H1 (cell line): ENCODE data around the gene TBC1D2. TPM values are rescaled to one million over a fixed set of nuclear protein-coding genes. Genes with fewer than 3 reads are reported as not detected.

Experiments used
- CTCF ChIA-PET: fragments of 300-600 bp; sonication (Branson Sonifier 250); formaldehyde crosslinking; loops from one replicate; lab custom pipeline; 2021; ENCODE audit not compliant: partially characterized antibody; lab: Charles Lee
- POLR2A ChIA-PET: fragments of 300-600 bp; sonication (Branson Sonifier 250); formaldehyde crosslinking; loops from one replicate; lab custom pipeline; 2021; ENCODE audit warnings: inconsistent platforms; ENCODE audit not compliant: partially characterized antibody; lab: Charles Lee
- DNase-seq, 2 experiments: peaks; one replicate each; pipeline versions ENCODE4 v3.0.0 to v3.0.0-alpha.2; 2010 to 2022; ENCODE audit warnings: low spot score in 2 of 2, low read depth in 1 of 2, mixed read lengths in 1 of 2
- FAIRE-seq: peaks from 2 replicates; lab custom pipeline; 2011; peaks lifted over from hg19 to GRCh38; lab: Jason Lieb, UNC
- H2AFZ ChIP-seq: 2 replicates; pipeline ENCODE4 v1.8.1; 2012; ENCODE audit warnings: low read length, inconsistent platforms
- H2AK5ac ChIP-seq: 2 replicates; pipeline ENCODE4 v1.6.1; 2013; ENCODE audit warnings: low read depth, low read length
- H2BK120ac ChIP-seq: replicated peaks from 2 replicates; pipeline ENCODE3; 2013; ENCODE audit warnings: low read depth, low read length, inconsistent platforms
- H2BK12ac ChIP-seq: 2 replicates; pipeline ENCODE4 v1.6.1; 2013; ENCODE audit warnings: low read depth, low read length
- H2BK15ac ChIP-seq: 2 replicates; pipeline ENCODE4 v1.6.1; 2013; ENCODE audit warnings: low read length
- H2BK20ac ChIP-seq: 2 replicates; pipeline ENCODE4 v1.6.1; 2013; ENCODE audit warnings: low read length
- H2BK5ac ChIP-seq: 2 replicates; pipeline ENCODE4 v1.6.1; 2013; ENCODE audit warnings: low read depth, low read length
- H3K14ac ChIP-seq: 2 replicates; pipeline ENCODE4 v1.6.1; 2013; ENCODE audit warnings: inconsistent platforms; ENCODE audit not compliant: insufficient read length
- H3K18ac ChIP-seq: 2 replicates; pipeline ENCODE4 v1.6.1; 2013; ENCODE audit warnings: low read length; ENCODE audit errors: extremely low read depth
- H3K23ac ChIP-seq: 2 replicates; pipeline ENCODE4 v1.6.1; 2013; ENCODE audit warnings: inconsistent platforms; ENCODE audit not compliant: insufficient read length
- H3K23me2 ChIP-seq: 2 replicates; pipeline ENCODE4 v1.6.1; 2013; ENCODE audit warnings: low read depth, low read length
- H3K27ac ChIP-seq: 2 replicates; pipeline ENCODE4 v1.6.1; 2011; ENCODE audit warnings: low read depth, low read length, inconsistent platforms
- H3K27me3 ChIP-seq, 4 experiments: replicated peaks in 1 of 4; 1 replicate in 1 of 4; 2 replicates in 3 of 4; pipeline versions ENCODE4 v1.6.1 to v1.8.1; 2011 to 2013; ENCODE audit warnings: low read length in 3 of 4, mild to moderate bottlenecking in 3 of 4, inconsistent platforms in 2 of 4, mixed read lengths in 2 of 4, moderate library complexity in 1 of 4; ENCODE audit not compliant: control insufficient read depth in 3 of 4, insufficient read depth in 3 of 4; ENCODE audit errors: extremely low read depth in 1 of 4
- H3K36me3 ChIP-seq, 4 experiments: 2 replicates each; pipeline versions ENCODE4 v1.6.1 to v1.8.1; 2011 to 2013; ENCODE audit warnings: mild to moderate bottlenecking in 4 of 4, low read length in 3 of 4, moderate library complexity in 2 of 4, control low read depth in 1 of 4, inconsistent platforms in 1 of 4; ENCODE audit not compliant: insufficient read depth in 4 of 4, control insufficient read depth in 2 of 4
- H3K4ac ChIP-seq: replicated peaks from 2 replicates; pipeline ENCODE3; 2013; ENCODE audit warnings: low read length, low read depth, mixed read lengths, inconsistent platforms; ENCODE audit not compliant: insufficient read length
- H3K4me1 ChIP-seq, 4 experiments: replicated peaks in 1 of 4; 1 replicate in 1 of 4; 2 replicates in 3 of 4; pipeline versions ENCODE4 v1.6.1 to v1.8.1; 2011 to 2013; ENCODE audit warnings: low read length in 3 of 4, inconsistent platforms in 2 of 4, mixed read lengths in 1 of 4; ENCODE audit not compliant: insufficient read depth in 4 of 4, control insufficient read depth in 3 of 4
- H3K4me2 ChIP-seq, 2 experiments: 2 replicates each; pipeline versions ENCODE4 v1.6.1 to v1.8.1; 2011 to 2013; ENCODE audit warnings: low read depth in 2 of 2, low read length in 2 of 2, control low read depth in 1 of 2, inconsistent platforms in 1 of 2, mild to moderate bottlenecking in 1 of 2; ENCODE audit not compliant: insufficient read depth in 1 of 2
- H3K4me3 ChIP-seq, 4 experiments: fragments of 200-600, 300-600 bp in 1 of 4; sonication (generic), shearing (Covaris generic), sonication (Bioruptor Twin) in 1 of 4; 2 replicates each; pipeline versions ENCODE4 v1.5.1 to v1.8.1; 2011 to 2016; ENCODE audit warnings: low read length in 4 of 4, low read depth in 3 of 4, control low read depth in 2 of 4, inconsistent platforms in 2 of 4, mild to moderate bottlenecking in 2 of 4, mixed read lengths in 1 of 4, moderate library complexity in 1 of 4; ENCODE audit not compliant: insufficient read depth in 2 of 4; ENCODE audit errors: extremely low read depth in 1 of 4
- H3K56ac ChIP-seq: replicated peaks from 2 replicates; pipeline ENCODE3; 2013; ENCODE audit warnings: low read depth, mild to moderate bottlenecking, mixed read lengths, low read length, inconsistent platforms; ENCODE audit not compliant: insufficient read length
- H3K79me1 ChIP-seq: 2 replicates; pipeline ENCODE4 v1.6.1; 2013; ENCODE audit warnings: low read depth, low read length, control low read depth
- H3K79me2 ChIP-seq, 2 experiments: 2 replicates each; pipeline versions ENCODE4 v1.6.1 to v1.8.1; 2012 to 2013; ENCODE audit warnings: low read length in 2 of 2, mild to moderate bottlenecking in 2 of 2, inconsistent platforms in 1 of 2; ENCODE audit not compliant: insufficient read depth in 2 of 2, control insufficient read depth in 1 of 2
- H3K9ac ChIP-seq, 4 experiments: replicated peaks in 1 of 4; 1 replicate in 1 of 4; 2 replicates in 3 of 4; pipeline versions ENCODE4 v1.6.1 to v1.8.1; 2011 to 2013; ENCODE audit warnings: low read depth in 3 of 4, low read length in 3 of 4, control low read depth in 2 of 4, mild to moderate bottlenecking in 2 of 4, moderate library complexity in 2 of 4, inconsistent platforms in 1 of 4; ENCODE audit errors: extremely low read depth in 1 of 4
- H3K9me3 ChIP-seq, 2 experiments: 2 replicates each; pipeline versions ENCODE4 v1.6.1 to v1.8.1; 2012 to 2013; ENCODE audit warnings: mild to moderate bottlenecking in 2 of 2, moderate library complexity in 2 of 2, control low read depth in 1 of 2, inconsistent platforms in 1 of 2, low read depth in 1 of 2, low read length in 1 of 2, mixed read lengths in 1 of 2; ENCODE audit not compliant: insufficient read depth in 2 of 2
- H4K20me1 ChIP-seq, 2 experiments: replicated peaks in 1 of 2; 2 replicates each; pipeline versions ENCODE3 to v1.8.1; 2011 to 2013; ENCODE audit warnings: inconsistent platforms in 2 of 2, low read length in 2 of 2, mild to moderate bottlenecking in 1 of 2; ENCODE audit not compliant: insufficient read depth in 2 of 2, control insufficient read depth in 1 of 2
- H4K5ac ChIP-seq: 2 replicates; pipeline ENCODE4 v1.6.1; 2013; ENCODE audit warnings: low read length, low read depth, mixed read lengths, inconsistent platforms; ENCODE audit not compliant: insufficient read length
- H4K8ac ChIP-seq: 2 replicates; pipeline ENCODE4 v1.8.0; 2013; ENCODE audit warnings: mild to moderate bottlenecking, moderate library complexity, low read length, inconsistent platforms; ENCODE audit not compliant: insufficient read depth; ENCODE audit errors: extremely low read depth
- H4K91ac ChIP-seq: replicated peaks from 2 replicates; pipeline ENCODE3; 2013; ENCODE audit warnings: low read length, mixed read lengths, inconsistent platforms; ENCODE audit not compliant: insufficient read length
- EP300 ChIP-seq, 2 experiments: IDR thresholded peaks; 1 replicate in 1 of 2; 2 replicates in 1 of 2; pipeline ENCODE4 v1.6.1; 2011 to 2012; ENCODE audit warnings: low read depth in 2 of 2, low read length in 2 of 2, mild to moderate bottlenecking in 2 of 2, borderline replicate concordance in 1 of 2, inconsistent platforms in 1 of 2, moderate library complexity in 1 of 2
- FOSL1 ChIP-seq: IDR thresholded peaks from 2 replicates; pipeline ENCODE4 v1.6.1; 2011; ENCODE audit warnings: mild to moderate bottlenecking, low read depth, low read length, moderate library complexity; ENCODE audit not compliant: insufficient read depth
- SIN3A ChIP-seq, 2 experiments: IDR thresholded peaks in 1 of 2; conservative IDR thresholded peaks in 1 of 2; 2 replicates each; pipeline ENCODE4 v1.6.1; 2011 to 2012; ENCODE audit warnings: low read length in 2 of 2, improper control_type of control experiment in 1 of 2, low read depth in 1 of 2, mild to moderate bottlenecking in 1 of 2
- SRF ChIP-seq: IDR thresholded peaks from 2 replicates; pipeline ENCODE4 v1.6.1; 2011; ENCODE audit warnings: mild to moderate bottlenecking, low read depth, low read length, moderate library complexity
- TEAD4 ChIP-seq: IDR thresholded peaks from 2 replicates; pipeline ENCODE4 v1.6.1; 2012; ENCODE audit warnings: low read depth, low read length, inconsistent platforms, mixed read lengths
- WGBS, 2 experiments: shearing (Covaris generic) in 1 of 2; methylation state at CpG; one replicate each; pipeline versions ENCODE4 v1.1.6 to v1.1.7; 2013 to 2015; ENCODE audit warnings: low lambda C conversion rate in 2 of 2, mixed read lengths in 2 of 2, inconsistent platforms in 1 of 2, low coverage in 1 of 2, missing lambda C conversion rate in 1 of 2; ENCODE audit not compliant: insufficient replicate concordance in 2 of 2, insufficient coverage in 1 of 2, insufficient read length in 1 of 2; ENCODE audit errors: extremely low coverage in 1 of 2, missing lambda C conversion rate in 1 of 2; 5-methylcytosine and 5-hydroxymethylcytosine counted together
- polyA plus RNA-seq, 7 experiments: library from polyadenylated mRNA; depleted of rRNA in 3 of 7; stranded (reverse) in 5 of 7; unstranded in 2 of 7; fragments of >200 nt in 5 of 7; fragments of 200-250 nt in 2 of 7; gene quantifications; 1 replicate in 5 of 7; 2 replicates in 1 of 7; 4 replicates in 1 of 7; pipeline versions ENCODE4 v1.2.1 to v1.2.3, GENCODE V29; 2011 to 2013; ENCODE audit warnings: missing spikeins in 2 of 7, mixed read lengths in 2 of 7
- total RNA-seq: library from RNA; stranded (reverse); fragmentation: NEBNext Ultra II Directional; extraction: Animal tissue kit (Norgen Biotek cat#: 25700); gene quantifications from 2 replicates; pipeline ENCODE4 v1.2.1, GENCODE V29; 2021

Gene TBC1D2
- total and polyA plus RNA-seq, 2 of the 8 experiments (the other 6 are each of a cell fraction or from before 2014, with no cell fraction given) = 7.4 TPM

DNA sequence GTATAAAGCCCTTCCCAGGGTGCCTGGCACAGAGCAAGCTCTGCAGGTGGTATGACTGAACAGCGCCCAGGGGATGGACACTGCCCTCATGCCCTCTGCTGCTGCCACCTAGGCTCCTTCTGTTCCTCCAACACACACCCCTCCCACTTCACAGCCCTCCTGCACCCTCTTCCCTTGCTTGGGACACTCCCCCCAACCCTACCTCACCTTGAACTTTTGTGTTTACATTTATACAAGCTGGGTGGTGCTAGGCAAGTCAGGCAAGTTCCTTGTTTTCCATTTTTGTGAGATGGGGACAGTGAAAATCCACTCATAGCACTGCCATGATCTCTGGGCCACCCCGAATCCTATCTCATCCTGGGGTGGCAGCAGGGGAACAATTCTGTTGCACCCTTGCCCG lies 44.2 kb downstream of the TBC1D2 start:
- CTCF ChIA-PET = interaction anchor here (0.7 to 2.9 kb wide), 10 partner anchors 9 to 173 kb away, joined by 3 to 17 read pairs (median 4); partner anchors contain the start of gene TBC1D2
- no peaks in the 10 kb centered on the region for H3K79me2 ChIP-seq
- TF ChIP-seq SRF = no peak
- no peak for TF ChIP-seq TEAD4
- TF ChIP-seq EP300 (IDR thresholded peaks at IDR 0.05; ENCODE audit: borderline replicate concordance in 1 of 2, low read depth in 2 of 2, low read length in 2 of 2) = no peak
- no peak for TF ChIP-seq FOSL1
- no peak for TF ChIP-seq SIN3A (conservative IDR thresholded peaks at IDR 0.05 in 1 of 2, IDR thresholded peaks at IDR 0.05 in 1 of 2; ENCODE audit: low read depth in 1 of 2, low read length in 2 of 2)

More for the DNA sequence above, 44.2 kb downstream of the TBC1D2 start:
- H4K5ac ChIP-seq = no peak overlapping the region
- WGBS, 2 experiments = 96% methylated on average over 3 of the region's 3 CpGs; no CpG with 5 or more reads in 1 of the 2 experiments
- H3K9ac ChIP-seq = no peak overlapping the region
- no peaks in the 10 kb centered on the region for H3K23me2 ChIP-seq
- H3K27ac ChIP-seq = no peak overlapping the region
- no peak overlapping the region for H4K8ac ChIP-seq
- H3K79me1 ChIP-seq = no peaks in the 10 kb centered on the region
- no peak overlapping the region for H2BK12ac ChIP-seq
- H2BK15ac ChIP-seq = no peak overlapping the region
- FAIRE-seq (no peak), DNase-seq (no peak)
- no peak overlapping the region for H4K91ac ChIP-seq
- H2AK5ac ChIP-seq = no peak overlapping the region
- H3K4me3 ChIP-seq = no peak overlapping the region
- H3K14ac ChIP-seq = no peak overlapping the region
- H4K20me1 ChIP-seq = no peaks in the 10 kb centered on the region
- no peak overlapping the region for H3K18ac ChIP-seq
- H3K4ac ChIP-seq = no peak overlapping the region
- H3K4me2 ChIP-seq = no peak overlapping the region
- peaks cover 5 to 10% of the 10 kb centered on the region in 2 experiments; a peak in 3 of 4 replicates for H3K9me3 ChIP-seq
- no peak overlapping the region for H2BK20ac ChIP-seq
- 0 out of 7 replicates have a peak, but pooled peaks cover 0 to 2% (median 0%) of the 10 kb centered on the region in 4 experiments for H3K4me1 ChIP-seq
- H3K27me3 ChIP-seq = no peaks in the 10 kb centered on the region
- no peak overlapping the region; the same call in 1 of the 2 replicates for H2BK5ac ChIP-seq
- no peak overlapping the region for H2BK120ac ChIP-seq
- H3K36me3 ChIP-seq = peaks cover 0 to 10% (median under 1%) of the 10 kb centered on the region in 4 experiments; a peak in 2 of 8 replicates
- no peak overlapping the region for H3K23ac ChIP-seq
- no peak overlapping the region for H3K56ac ChIP-seq
- no peak overlapping the region for H2AFZ ChIP-seq
- POLR2A ChIA-PET = interaction anchor here (2.0 to 2.3 kb wide), 2 partner anchors 8 to 10 kb away, joined by 5 to 8 read pairs; no protein-coding TSS in a partner anchor
